ENCODE results near the gene SEMA3F. TPM values are rescaled to one million over a fixed set of nuclear protein-coding genes. Genes with fewer than 3 reads are reported as not detected.
A peak's percentile ranks its signal among the peaks of the same experiment; 100 is the strongest.

SEMA3F gene
- total and polyA plus RNA-seq, 3 experiments from 2014 or later: not detected

DNA sequence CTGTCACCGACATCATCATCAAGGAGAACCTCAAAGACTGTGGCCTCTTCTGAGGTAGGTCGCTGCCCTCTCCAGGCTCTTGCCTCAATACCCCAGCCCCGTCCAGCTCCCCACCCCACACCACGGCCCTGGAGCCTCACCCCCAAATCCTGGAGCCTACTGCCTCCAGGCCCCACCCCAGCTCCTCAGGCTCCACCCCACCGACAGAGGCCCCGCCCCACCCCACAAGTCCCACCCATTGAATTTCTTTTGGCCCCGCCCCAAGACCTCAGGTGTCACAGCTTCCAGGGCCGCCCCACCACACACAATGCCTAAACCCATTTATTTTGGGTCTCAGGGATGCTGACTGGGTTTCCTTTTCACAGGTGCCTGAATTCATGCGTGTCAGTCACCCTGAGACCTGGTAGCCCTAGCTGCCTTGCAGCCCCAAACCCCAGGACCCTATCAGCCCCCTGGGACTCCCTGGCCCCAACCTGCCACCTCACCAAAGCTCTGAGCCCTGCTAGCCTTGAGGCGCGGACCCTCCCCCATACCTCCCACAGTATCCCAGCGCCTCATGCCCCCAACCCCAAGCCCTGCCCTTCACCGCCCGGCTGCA lies 39.9 kb downstream of the SEMA3F start:
- Histone ChIP-seq H3K27me3 (ENCODE audit: insufficient read depth, low read length, poor library complexity, severe bottlenecking) (peaks cover 23% of the 10 kb centered on the region), H3K4me1 (ENCODE audit: insufficient read depth, low read length) (peaks cover 21% of the 10 kb centered on the region), H3K9me3 (ENCODE audit: low read length) (no peaks in the 10 kb centered on the region), H3K27ac (ENCODE audit: low read depth, low read length) (no peak overlapping the region), H3K4me3 (ENCODE audit: low read length) (peak overlapping the region; percentile 26), H3K36me3 (ENCODE audit: insufficient read depth, low read length) (no peaks in the 10 kb centered on the region)
- H3K27ac Mint-ChIP-seq: peak overlapping the region in 7 of 8 donors; percentile 37 to 80 (median 64)
- DNase-seq: peak in 2 of 5 donors; percentile 30 to 36
- peak overlapping the region; percentile 12 to 77 (median 61) for H3K4me3 Mint-ChIP-seq
- ChIA-PET CTCF (interaction anchor here (0.7 to 7.2 kb wide), 35 partner anchors 9 to 216 kb away, joined by 3 to 266 read pairs (median 5); partner anchors contain the start of genes GNAI2, LSMEM2 and SLC38A3), POLR2A (interaction anchor here (1.3 to 2.1 kb wide), 2 partner anchors 31 to 51 kb away, joined by 6 to 7 read pairs; no protein-coding TSS in a partner anchor)
- H3K27me3 Mint-ChIP-seq: peaks cover 7 to 17% of the 10 kb centered on the region in 2 donors
- peaks cover 4 to 22% (median 7%) of the 10 kb centered on the region in 3 donors for H3K4me1 Mint-ChIP-seq
- no peaks in the 10 kb centered on the region for H3K36me3 Mint-ChIP-seq
- H3K9me3 Mint-ChIP-seq: no peaks in the 10 kb centered on the region

GRCh38 chr3:50195501-50196252 lies 40.6 kb downstream of the SEMA3F start:
- H3K9me3 Mint-ChIP-seq: no peaks in the 10 kb centered on the region
- H3K27me3 Mint-ChIP-seq: peaks cover 8 to 18% of the 10 kb centered on the region in 2 donors
- Histone ChIP-seq H3K27me3 (ENCODE audit: insufficient read depth, low read length, poor library complexity, severe bottlenecking) (peaks cover 23% of the 10 kb centered on the region), H3K4me3 (ENCODE audit: low read length) (no peak overlapping the region), H3K9me3 (ENCODE audit: low read length) (no peaks in the 10 kb centered on the region), H3K4me1 (ENCODE audit: insufficient read depth, low read length) (peaks cover 21% of the 10 kb centered on the region), H3K36me3 (ENCODE audit: insufficient read depth, low read length) (no peaks in the 10 kb centered on the region), H3K27ac (ENCODE audit: low read depth, low read length) (no peak overlapping the region)
- peaks cover 4 to 22% (median 7%) of the 10 kb centered on the region in 3 donors for H3K4me1 Mint-ChIP-seq
- ChIA-PET CTCF (interaction anchor here (1.0 to 7.2 kb wide), 20 partner anchors 8 to 149 kb away, joined by 3 to 266 read pairs (median 10); partner anchors contain the start of genes GNAI2, LSMEM2 and SLC38A3), POLR2A (no interaction called here)
- H3K27ac Mint-ChIP-seq: no peak overlapping the region
- DNase-seq: no peak
- peak overlapping the region in 1 of 7 donors; percentile 61 for H3K4me3 Mint-ChIP-seq
- no peaks in the 10 kb centered on the region for H3K36me3 Mint-ChIP-seq

GRCh38 chr3:50196253-50196801 lies 41.2 kb downstream of the SEMA3F start:
- H3K27ac Mint-ChIP-seq: no peak overlapping the region
- Histone ChIP-seq H3K4me3 (ENCODE audit: low read length) (no peak overlapping the region), H3K27me3 (ENCODE audit: insufficient read depth, low read length, poor library complexity, severe bottlenecking) (peaks cover 23% of the 10 kb centered on the region), H3K4me1 (ENCODE audit: insufficient read depth, low read length) (peaks cover 21% of the 10 kb centered on the region), H3K27ac (ENCODE audit: low read depth, low read length) (no peak overlapping the region), H3K9me3 (ENCODE audit: low read length) (no peaks in the 10 kb centered on the region), H3K36me3 (ENCODE audit: insufficient read depth, low read length) (no peaks in the 10 kb centered on the region)
- H3K4me3 Mint-ChIP-seq: peak overlapping the region in 1 of 7 donors; percentile 9
- DNase-seq: no peak
- H3K27me3 Mint-ChIP-seq: peaks cover 14 to 25% of the 10 kb centered on the region in 2 donors
- CTCF ChIA-PET: interaction anchor here (1.2 to 7.2 kb wide), 7 partner anchors 13 to 77 kb away, joined by 3 to 266 read pairs (median 37); no protein-coding TSS in a partner anchor
- POLR2A ChIA-PET: no interaction called here
- no peaks in the 10 kb centered on the region for H3K9me3 Mint-ChIP-seq
- H3K36me3 Mint-ChIP-seq: peaks cover 0 to 3% (median 0%) of the 10 kb centered on the region in 3 donors
- H3K4me1 Mint-ChIP-seq: peaks cover 4 to 22% (median 7%) of the 10 kb centered on the region in 3 donors

DNA sequence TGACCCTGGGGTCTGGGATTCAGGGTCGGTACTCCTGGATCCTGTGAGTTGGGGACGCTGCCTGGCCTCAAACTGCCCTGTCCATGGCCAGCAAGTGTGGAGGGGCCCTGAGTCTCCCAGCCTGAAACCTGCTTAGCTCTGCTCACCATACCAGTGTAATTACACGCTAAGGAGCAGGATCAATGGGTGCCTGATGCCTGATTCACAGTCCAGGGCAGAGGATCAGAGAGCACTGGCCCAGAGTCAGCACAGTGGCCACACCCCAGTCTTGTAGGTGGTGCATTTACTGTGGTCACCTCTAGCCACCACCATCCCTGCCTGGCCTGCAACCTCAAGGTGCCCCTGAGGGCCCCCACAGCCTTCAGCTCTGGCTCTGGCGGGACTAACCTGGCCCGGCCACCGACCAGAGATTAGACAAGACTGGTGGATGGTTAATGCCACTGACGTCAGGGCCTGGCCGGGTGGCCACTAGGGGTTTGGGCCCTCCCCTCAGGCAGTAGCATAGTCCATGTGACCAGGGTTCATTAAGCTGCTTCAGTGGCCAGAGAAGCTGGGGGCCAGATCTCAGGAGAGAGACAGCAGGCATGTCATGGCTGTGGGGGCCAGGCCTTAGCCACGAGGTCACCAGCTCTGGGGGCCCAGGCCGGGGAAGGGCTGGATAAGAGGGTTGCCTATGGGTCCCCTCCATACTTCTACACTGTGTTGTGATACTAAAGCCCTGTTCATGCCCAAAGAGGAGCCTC lies 46.6 kb downstream of the SEMA3F start:
- H3K9me3 Mint-ChIP-seq: no peaks in the 10 kb centered on the region
- no peak overlapping the region for H3K27ac Mint-ChIP-seq
- H3K4me1 Mint-ChIP-seq: peaks cover 0 to 3% (median 2%) of the 10 kb centered on the region in 3 donors
- Histone ChIP-seq H3K27me3 (ENCODE audit: insufficient read depth, low read length, poor library complexity, severe bottlenecking) (peaks cover 27% of the 10 kb centered on the region), H3K36me3 (ENCODE audit: insufficient read depth, low read length) (no peaks in the 10 kb centered on the region), H3K27ac (ENCODE audit: low read depth, low read length) (no peak overlapping the region), H3K4me3 (ENCODE audit: low read length) (no peak overlapping the region), H3K9me3 (ENCODE audit: low read length) (no peaks in the 10 kb centered on the region), H3K4me1 (ENCODE audit: insufficient read depth, low read length) (no peaks in the 10 kb centered on the region)
- peaks cover 32 to 41% of the 10 kb centered on the region in 2 donors for H3K27me3 Mint-ChIP-seq
- DNase-seq: no peak
- H3K36me3 Mint-ChIP-seq: peaks cover 0 to 3% (median 0%) of the 10 kb centered on the region in 3 donors
- ChIA-PET CTCF (interaction anchor here (1.0 to 5.8 kb wide), 5 partner anchors 8 to 58 kb away, joined by 3 to 47 read pairs (median 6); partner anchors contain the start of gene GNAT1), POLR2A (no interaction called here)
- H3K4me3 Mint-ChIP-seq: no peak overlapping the region

DNA sequence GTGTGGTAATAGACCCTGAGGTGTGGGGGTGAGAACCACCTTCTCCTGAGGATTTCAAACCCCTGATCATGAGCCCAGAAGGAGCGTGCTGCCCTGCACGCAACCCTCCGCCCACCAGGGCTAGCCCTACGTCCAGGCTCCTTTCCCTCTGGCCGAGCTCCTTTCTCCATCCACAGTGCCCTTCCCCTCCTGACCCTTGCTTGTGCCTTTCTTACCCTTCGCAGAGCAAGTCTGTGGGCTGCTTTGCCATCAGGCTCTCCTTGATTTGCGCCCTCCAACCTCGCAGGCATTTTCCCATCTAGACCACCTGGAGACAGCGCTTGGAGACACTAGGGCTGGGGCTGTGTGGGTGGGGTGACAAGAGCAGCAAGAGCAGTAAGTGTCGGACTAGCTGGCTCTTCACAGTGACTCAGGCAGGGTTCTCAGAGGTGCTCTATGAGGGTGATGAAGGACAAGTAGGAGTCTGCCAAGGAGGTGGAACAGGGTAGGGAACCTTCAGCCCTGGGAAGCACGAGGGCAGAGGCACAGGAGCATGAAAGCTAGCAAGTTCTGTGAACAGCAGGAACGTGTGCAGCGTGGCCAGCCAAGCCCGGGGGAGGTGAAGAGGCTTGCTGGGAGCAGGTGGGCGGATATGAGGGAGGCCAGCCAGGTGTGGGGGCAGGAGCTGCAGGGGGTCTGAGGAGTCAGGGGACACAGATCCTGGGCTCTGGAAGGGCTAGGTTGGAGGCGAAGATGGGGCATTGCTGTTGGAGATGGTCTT lies 47.4 kb downstream of the SEMA3F start:
- H3K4me1 ChIP-seq (ENCODE audit: insufficient read depth, low read length): no peaks in the 10 kb centered on the region
- H3K27ac ChIP-seq (ENCODE audit: low read depth, low read length): no peak overlapping the region
- Mint-ChIP-seq H3K27ac (peak overlapping the region in 1 of 8 donors; percentile 33), H3K36me3 (peaks cover 0 to 3% (median 0%) of the 10 kb centered on the region in 3 donors), H3K4me1 (peaks cover 0 to 3% (median 2%) of the 10 kb centered on the region in 3 donors), H3K27me3 (peaks cover 32 to 44% of the 10 kb centered on the region in 2 donors), H3K4me3 (no peak overlapping the region), H3K9me3 (no peaks in the 10 kb centered on the region)
- no peak overlapping the region for H3K4me3 ChIP-seq (ENCODE audit: low read length)
- DNase-seq: no peak
- POLR2A ChIA-PET: no interaction called here
- CTCF ChIA-PET: interaction anchor here (0.6 to 5.8 kb wide), 6 partner anchors 8 to 1750 kb away, joined by 3 to 47 read pairs (median 5); partner anchors contain the start of gene GNAT1
- no peaks in the 10 kb centered on the region for H3K9me3 ChIP-seq (ENCODE audit: low read length)
- no peaks in the 10 kb centered on the region for H3K36me3 ChIP-seq (ENCODE audit: insufficient read depth, low read length)
- H3K27me3 ChIP-seq (ENCODE audit: insufficient read depth, low read length, poor library complexity, severe bottlenecking): peaks cover 27% of the 10 kb centered on the region

DNA sequence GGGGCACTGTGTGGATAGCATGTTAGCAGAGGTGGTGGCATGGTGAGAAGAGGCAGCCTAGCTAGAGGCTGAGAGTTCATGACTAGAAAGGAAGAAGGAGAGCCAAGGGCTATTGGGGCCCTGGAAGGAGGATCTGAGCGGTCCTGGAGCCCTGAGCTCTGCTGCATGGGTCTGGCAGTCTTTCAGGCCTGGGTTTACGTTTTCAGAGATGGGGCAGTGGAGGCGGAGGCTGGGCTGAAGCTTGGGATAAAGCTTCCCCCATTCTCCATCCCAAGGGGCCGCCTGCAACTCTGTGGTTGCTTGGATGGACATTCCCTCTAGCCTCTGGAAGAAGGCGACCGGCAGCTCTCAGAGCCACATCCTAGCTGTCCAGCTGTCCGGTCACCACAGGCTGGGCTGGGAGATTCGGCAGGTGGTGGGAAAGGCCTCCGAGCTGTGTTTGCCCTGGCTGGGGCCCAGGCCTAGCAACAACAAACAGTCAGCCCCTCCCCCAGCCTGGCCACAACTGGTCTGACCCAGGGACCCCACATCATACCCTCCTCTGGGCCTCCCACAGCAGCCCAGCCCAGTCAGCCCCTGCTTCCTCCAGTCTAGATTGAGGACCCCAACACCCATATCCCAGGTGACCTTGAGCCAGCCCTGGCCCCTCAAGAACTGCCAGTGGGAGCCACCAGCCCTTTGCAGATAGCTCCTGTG lies 48.1 kb downstream of the SEMA3F start:
- Histone ChIP-seq H3K27me3 (ENCODE audit: insufficient read depth, low read length, poor library complexity, severe bottlenecking) (peaks cover 27% of the 10 kb centered on the region), H3K4me3 (ENCODE audit: low read length) (no peak overlapping the region), H3K9me3 (ENCODE audit: low read length) (no peaks in the 10 kb centered on the region), H3K4me1 (ENCODE audit: insufficient read depth, low read length) (no peaks in the 10 kb centered on the region), H3K27ac (ENCODE audit: low read depth, low read length) (no peak overlapping the region), H3K36me3 (ENCODE audit: insufficient read depth, low read length) (no peaks in the 10 kb centered on the region)
- ChIA-PET POLR2A (no interaction called here), CTCF (interaction anchor here (0.6 to 5.8 kb wide), 6 partner anchors 10 to 1751 kb away, joined by 3 to 47 read pairs (median 5); partner anchors contain the start of gene GNAT1)
- Mint-ChIP-seq H3K36me3 (peaks cover 0 to 3% (median 0%) of the 10 kb centered on the region in 3 donors), H3K9me3 (no peaks in the 10 kb centered on the region), H3K4me3 (no peak overlapping the region), H3K27me3 (peaks cover 33 to 44% of the 10 kb centered on the region in 2 donors), H3K4me1 (peaks cover 0 to 3% (median 2%) of the 10 kb centered on the region in 3 donors), H3K27ac (peak overlapping the region in 1 of 8 donors; percentile 33)
- DNase-seq: no peak
